Measurements from ENCODE around the gene SYT7.

- TF ChIP-seq CTCF (optimal IDR thresholded peaks at IDR 0.05 in 1 of 3, IDR thresholded peaks at IDR 0.05 in 1 of 3, conservative IDR thresholded peaks at IDR 0.05 in 1 of 3; ENCODE audit: extremely low read depth in 1 of 3, insufficient read depth in 2 of 3, low read length in 3 of 3): no peak
- TF ChIP-seq EZH2 (IDR thresholded peaks at IDR 0.05; ENCODE audit: low read length): no peak
These were observed 66.6 kb downstream of the SYT7 start for GRCh38 chr11:61514050-61514917.
